ENCODE measurements around the gene SERPINI1. TPM values are rescaled to one million over a fixed set of nuclear protein-coding genes. Genes with fewer than 3 reads are reported as not detected.

Gene SERPINI1
- total RNA-seq, 2 experiments from 2014 or later = 1.1 to 1.6 TPM

- CTCF ChIA-PET = no interaction called here
- POLR2A ChIA-PET = no interaction called here
Observed at GRCh38 chr3:167733961-167734497, 1.5 kb upstream of the SERPINI1 start.

DNA sequence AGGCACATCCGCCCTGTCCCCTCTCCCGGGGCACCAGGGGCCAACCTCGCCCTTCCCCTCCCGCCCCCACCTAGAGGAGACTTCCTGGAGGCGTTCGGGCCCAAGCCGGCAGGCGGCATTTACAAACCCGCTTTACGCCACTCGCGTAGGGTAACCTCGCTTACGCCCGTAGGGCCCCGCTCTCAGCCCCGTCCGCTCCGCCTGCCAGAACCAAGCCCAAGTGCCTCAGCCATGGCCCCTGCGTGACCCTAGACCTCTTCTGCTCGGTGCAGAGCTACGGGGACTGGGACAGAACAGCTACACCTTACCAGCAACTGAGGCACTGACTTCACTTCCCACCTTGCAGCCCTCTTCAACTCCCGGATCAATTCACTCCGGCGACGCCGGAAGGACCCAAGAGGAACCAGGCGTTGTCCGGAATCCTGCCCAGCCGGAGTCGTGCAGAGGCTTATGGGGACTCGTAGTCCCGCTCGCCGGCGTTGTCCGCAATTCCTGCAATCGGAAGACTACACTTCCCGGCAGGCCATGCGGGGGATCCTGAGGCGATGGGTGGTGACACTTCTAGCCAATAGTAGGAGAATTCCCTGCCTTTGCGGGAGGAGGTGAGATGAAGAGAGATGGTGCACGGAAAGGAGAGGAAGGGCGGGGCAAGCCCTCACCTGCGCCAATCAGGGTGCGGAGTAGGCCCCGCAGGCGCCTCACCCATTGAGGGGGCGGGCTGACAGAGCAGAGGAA is 856 bp upstream of the SERPINI1 start, which contains the start of gene PDCD10:
TSS of gene PDCD10 (minus strand) at position 395 of the 735 bp plus-strand sequence. CDS start 14,735 bp downstream, outside the sequence.
- ChIA-PET POLR2A (no interaction called here), CTCF (no interaction called here)

DNA sequence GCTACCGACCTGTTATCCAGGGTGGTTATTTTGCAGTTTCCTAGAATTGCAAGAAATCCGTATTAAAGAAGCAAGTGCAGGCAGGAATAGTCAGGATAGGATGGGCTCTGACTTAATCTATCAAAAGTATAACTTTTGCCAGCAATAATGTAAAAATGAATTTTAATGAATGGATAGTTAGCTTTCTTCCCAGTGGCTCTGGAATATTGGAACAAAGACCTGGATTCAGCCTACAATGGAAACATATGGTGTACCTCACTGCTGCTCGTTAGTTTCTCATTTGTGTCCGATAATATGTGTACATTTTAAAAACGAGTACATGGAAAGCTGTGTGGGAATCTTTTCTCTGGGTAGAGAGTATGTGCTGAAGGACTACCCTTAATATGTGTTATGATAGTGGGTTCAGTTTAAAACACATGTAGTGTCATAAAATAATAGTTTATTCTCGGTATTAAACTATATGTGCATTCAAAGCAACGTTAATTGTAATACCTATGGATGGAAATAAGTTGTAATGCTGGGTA is 805 bp downstream of the SERPINI1 start:
- ChIA-PET POLR2A (interaction anchor here (1.0 kb wide), 1 partner anchor 45 kb away, joined by 3 read pairs; no protein-coding TSS in a partner anchor), CTCF (no interaction called here)

GRCh38 chr3:167736997-167737396 is 1.5 kb downstream of the SERPINI1 start:
- POLR2A ChIA-PET = no interaction called here
- CTCF ChIA-PET = no interaction called here

- POLR2A ChIA-PET = no interaction called here
- CTCF ChIA-PET = no interaction called here
Observed at GRCh38 chr3:167738037-167738436, 2.5 kb downstream of the SERPINI1 start.

GRCh38 chr3:167739190-167739810 is 3.8 kb downstream of the SERPINI1 start:
- POLR2A ChIA-PET = no interaction called here
- CTCF ChIA-PET = no interaction called here

DNA sequence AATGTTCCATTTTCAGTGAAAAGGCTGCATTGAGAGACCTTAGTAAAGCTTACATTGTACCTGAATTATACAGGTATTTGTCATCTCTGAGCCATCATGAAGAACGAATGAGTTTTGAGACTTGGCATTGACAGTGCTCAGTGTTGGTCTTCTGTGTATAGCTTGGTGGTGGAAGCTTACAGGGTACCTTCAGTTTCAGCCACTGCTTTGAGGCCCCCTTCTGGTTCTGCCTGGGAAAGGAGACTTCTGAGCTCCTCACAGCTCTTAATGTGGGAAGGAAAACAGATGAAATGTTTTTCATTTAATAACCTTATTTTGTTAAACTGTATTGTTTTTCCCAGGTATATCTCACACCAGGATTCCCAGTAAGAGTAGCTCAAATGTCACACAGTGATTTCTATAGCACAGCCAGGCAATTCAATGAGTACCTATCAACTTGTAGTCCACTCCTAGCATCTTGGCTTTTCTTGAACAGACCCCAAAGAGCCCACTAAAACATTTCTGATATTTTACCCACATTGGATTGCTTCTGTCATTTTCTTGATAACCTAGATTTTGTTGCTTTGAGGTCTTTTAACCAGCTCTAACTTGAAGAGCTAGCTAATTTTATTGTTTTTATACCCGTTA is 5.6 kb downstream of the SERPINI1 start:
- ChIA-PET POLR2A (interaction anchor here (0.6 kb wide), 1 partner anchor 117 kb away, joined by 4 read pairs; no protein-coding TSS in a partner anchor), CTCF (interaction anchor here (1.2 kb wide), 1 partner anchor 56 kb away, joined by 4 read pairs; no protein-coding TSS in a partner anchor)

GRCh38 chr3:167742338-167742737 is 6.8 kb downstream of the SERPINI1 start:
- POLR2A ChIA-PET = no interaction called here
- CTCF ChIA-PET = no interaction called here

DNA sequence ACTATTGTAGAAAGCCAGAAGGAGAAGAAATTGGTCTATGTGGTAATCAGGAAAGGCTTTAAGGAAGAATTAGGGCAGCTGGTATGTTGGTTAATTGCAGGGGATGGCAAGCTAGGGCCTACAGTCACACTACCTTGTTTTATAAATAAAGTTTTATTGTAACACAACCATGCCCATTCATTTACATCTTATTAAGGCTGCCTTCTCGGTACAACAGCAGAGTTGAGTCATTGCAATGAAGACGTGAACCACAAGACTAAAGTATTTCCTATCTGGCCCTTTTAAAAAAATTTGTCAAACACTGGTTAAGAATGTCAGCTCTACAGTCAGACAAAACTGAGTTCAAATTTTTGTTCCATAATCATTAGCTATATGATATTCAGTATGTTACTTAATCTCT is 8.3 kb downstream of the SERPINI1 start:
- ChIA-PET CTCF (no interaction called here), POLR2A (no interaction called here)

DNA sequence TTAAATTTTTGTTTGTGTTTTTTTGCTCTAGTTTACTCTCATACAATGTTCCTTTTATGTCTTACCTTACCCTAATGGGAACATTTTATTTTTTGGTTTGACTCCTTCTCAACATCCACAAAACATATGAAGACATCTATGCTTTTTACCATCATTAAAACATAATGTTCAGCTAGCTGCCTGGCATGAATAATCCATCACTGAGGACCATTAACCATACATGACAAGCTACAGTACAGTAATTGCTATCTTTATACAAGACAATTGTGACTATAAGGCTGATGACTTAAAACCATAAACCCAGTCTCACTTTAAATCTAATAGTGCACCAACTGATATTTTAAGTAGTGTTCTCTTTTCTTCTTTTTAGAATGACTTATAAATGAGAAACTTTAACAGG is 13.7 kb downstream of the SERPINI1 start:
- POLR2A ChIA-PET = no interaction called here
- CTCF ChIA-PET = no interaction called here

DNA sequence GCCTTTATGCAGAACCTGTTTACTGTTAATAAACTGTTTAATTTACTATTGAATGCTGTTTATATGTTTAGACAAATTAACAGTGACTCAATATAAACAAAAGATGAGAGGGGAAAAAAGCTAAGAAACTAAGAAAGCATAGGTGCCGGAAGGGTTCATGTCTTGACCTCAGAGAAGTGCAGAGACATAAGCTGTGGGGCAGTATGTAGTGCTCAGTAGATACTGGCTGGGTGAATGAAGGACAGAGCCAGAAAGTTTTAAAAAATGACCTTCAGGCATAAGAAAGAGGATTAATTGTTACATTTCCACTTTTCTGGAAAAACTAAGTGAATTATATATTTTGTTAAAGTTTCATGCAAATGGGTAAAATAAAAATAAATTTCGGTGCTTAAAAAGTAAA is 14.2 kb downstream of the SERPINI1 start:
- ChIA-PET CTCF (no interaction called here), POLR2A (no interaction called here)

DNA sequence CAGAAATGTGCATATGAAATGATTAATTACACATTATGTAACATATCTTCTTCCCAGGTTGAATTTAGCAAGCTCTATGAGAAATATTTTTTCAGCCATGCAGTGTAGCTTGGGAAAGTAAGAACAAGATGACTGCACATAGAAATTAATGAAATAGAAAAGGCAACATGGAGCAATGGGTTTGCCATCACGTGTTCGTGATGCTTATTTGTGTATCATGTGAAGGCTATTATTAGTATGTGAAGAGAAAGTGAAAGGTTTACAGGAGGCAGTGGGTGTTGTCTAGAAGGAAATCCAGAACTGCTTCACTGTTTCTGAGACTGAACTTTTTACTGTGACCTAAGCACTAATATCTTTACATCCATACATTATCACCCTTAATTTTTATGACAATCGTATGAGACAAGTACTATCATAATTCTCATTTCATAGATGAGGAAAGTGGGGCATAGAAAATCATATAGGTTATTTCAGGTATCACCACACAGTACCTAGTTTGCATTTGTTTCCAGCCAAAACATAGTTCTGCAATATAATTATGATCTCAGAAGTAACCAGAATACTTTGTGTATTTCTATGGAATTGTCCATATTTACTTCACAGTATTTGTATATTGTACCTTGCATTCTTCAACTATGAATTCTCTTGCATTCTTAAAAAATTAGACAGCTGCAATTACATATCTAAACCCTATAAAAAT is 14.9 kb downstream of the SERPINI1 start:
- POLR2A ChIA-PET = no interaction called here
- CTCF ChIA-PET = no interaction called here

DNA sequence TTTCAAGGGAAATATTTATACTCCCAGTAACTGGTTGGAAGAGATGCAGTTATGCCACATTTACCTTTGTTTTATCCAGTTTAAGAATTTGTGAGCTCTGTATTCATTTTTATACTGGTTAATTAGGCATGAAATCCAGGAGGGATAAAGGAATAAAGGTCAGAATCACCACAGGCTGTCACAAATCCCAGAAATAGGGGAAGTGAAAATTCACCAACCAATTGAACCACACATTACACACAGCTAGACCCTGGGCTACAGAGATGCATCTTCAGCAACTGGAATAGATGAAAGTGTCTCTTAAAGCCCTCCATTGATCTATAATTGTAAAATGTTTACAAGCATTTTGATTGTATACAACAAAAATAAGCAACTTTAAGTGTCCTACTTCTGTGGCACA is 18.5 kb downstream of the SERPINI1 start:
- ChIA-PET CTCF (no interaction called here), POLR2A (no interaction called here)

DNA sequence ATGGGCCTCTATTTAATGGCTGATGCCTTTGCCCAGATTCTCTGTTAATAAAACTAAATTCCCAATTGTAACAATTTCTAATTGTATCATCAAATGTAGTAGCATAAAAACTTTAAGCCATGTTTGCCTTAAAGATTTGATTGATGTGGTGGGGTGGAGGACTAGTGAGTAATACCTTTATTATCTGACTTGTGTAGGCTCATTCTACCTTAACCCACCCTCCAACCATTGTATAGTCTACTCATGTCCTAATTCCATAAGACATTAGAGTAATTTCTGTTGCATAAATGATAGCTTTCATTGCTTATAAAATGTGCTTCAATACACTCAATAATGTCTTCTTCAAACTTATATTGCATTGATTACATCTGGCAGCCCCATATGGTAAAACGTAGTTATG is 25.8 kb downstream of the SERPINI1 start:
- POLR2A ChIA-PET = no interaction called here
- CTCF ChIA-PET = no interaction called here

- POLR2A ChIA-PET = no interaction called here
- CTCF ChIA-PET = no interaction called here
Observed at GRCh38 chr3:167762296-167762695, 26.8 kb downstream of the SERPINI1 start.

- POLR2A ChIA-PET = no interaction called here
- CTCF ChIA-PET = no interaction called here
Observed at GRCh38 chr3:167772992-167773391, 37.5 kb downstream of the SERPINI1 start.

DNA sequence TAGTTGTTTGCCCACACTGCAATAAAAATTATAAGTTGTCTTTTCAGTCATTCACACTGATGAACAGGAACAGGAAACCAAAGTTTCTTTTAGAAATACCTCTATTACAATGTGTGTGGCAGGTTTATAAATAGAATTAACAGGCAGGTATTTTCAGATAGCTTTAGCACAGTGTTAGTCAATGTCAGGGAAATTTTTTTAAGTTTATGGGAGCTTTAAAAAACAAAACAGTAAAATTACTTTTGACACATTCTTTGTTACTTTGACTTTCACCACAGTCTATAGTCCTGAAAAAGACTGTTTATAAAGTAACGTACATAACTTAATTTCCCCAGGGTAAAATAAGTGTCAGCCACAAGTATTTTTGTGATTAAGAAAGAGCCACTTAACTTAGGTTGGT is 38.1 kb downstream of the SERPINI1 start:
- ChIA-PET CTCF (no interaction called here), POLR2A (no interaction called here)

GRCh38 chr3:167776066-167776685 is 40.7 kb downstream of the SERPINI1 start:
- ChIA-PET CTCF (interaction anchor here (1.2 kb wide), 1 partner anchor 8 kb away, joined by 3 read pairs; no protein-coding TSS in a partner anchor), POLR2A (no interaction called here)

- POLR2A ChIA-PET = no interaction called here
- CTCF ChIA-PET = no interaction called here
Observed at GRCh38 chr3:167777356-167777755, 41.8 kb downstream of the SERPINI1 start.
